Loucy (cell line): ENCODE measurements around the gene COX6B2.

Experiments used
- EZH2phosphoT487 ChIP-seq: fragments of 200-600 bp; IDR thresholded peaks from 2 replicates; pipeline ENCODE4 v1.6.1; 2018; ENCODE audit warnings: antibody characterized with exemption, mild to moderate bottlenecking, moderate library complexity, borderline replicate concordance
- TF ChIP-seq, protein P1 (sequence below): fragments of 200-600 bp; sonication (generic); conservative IDR thresholded peaks from 2 replicates; pipeline ENCODE4 v1.5.1; 2014; ENCODE audit warnings: mild to moderate bottlenecking, antibody characterized with exemption, low read length

DNA sequence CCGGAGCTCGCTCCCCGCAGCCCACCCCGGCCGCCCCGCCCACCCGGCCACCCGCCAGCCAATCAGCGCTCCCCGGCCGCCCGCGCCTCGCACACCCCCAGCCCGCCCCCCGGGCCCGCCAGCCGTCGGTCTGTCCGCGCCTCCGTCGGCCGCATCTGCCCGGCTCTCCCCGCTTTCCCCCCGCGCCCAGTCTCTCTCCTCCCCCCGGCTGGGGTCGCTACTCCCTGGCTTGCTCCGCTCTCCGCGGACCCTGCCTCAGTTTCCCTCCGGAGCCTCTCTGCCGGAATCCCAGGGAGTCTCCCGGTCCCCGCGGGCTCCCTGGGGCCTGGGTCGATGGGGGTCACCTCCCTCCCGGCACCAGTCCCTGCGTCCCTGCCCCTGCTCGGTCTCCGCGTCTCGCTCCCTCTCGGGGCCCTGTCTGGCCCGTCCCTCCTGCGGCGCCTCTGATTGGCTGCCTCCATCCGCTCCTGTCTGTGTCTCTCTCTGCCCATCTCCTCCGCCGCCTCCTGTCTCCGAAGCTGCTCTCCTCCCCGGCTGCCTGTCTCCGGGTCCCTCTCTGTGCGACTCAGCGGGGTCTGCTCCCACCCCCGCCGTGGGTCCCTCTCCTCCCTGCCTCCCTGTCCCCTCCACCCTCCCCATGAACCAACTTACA, 15.3 kb upstream of the COX6B2 start:
- TF ChIP-seq, protein P1, sequence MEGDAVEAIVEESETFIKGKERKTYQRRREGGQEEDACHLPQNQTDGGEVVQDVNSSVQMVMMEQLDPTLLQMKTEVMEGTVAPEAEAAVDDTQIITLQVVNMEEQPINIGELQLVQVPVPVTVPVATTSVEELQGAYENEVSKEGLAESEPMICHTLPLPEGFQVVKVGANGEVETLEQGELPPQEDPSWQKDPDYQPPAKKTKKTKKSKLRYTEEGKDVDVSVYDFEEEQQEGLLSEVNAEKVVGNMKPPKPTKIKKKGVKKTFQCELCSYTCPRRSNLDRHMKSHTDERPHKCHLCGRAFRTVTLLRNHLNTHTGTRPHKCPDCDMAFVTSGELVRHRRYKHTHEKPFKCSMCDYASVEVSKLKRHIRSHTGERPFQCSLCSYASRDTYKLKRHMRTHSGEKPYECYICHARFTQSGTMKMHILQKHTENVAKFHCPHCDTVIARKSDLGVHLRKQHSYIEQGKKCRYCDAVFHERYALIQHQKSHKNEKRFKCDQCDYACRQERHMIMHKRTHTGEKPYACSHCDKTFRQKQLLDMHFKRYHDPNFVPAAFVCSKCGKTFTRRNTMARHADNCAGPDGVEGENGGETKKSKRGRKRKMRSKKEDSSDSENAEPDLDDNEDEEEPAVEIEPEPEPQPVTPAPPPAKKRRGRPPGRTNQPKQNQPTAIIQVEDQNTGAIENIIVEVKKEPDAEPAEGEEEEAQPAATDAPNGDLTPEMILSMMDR, result no peak
- no peak for TF ChIP-seq EZH2phosphoT487
